VCaP (cell line): ENCODE measurements around the gene DYSF.
A peak's percentile ranks its signal among the peaks of the same experiment; 100 is the strongest.

Source experiments
- H3K27ac ChIP-seq: fragments of 450-650 bp; 2 replicates; pipeline ENCODE4 v1.5.1; 2017
- TF ChIP-seq, protein P1 (sequence below): fragments of 450-650 bp; conservative IDR thresholded peaks from 2 replicates; pipeline ENCODE4 v1.5.1; 2017; ENCODE audit warnings: mild to moderate bottlenecking, moderate library complexity

The DYSF gene

GRCh38 chr2:71700041-71700657 is 246.8 kb downstream of the DYSF start:
- peak overlapping the region; percentile 84 for H3K27ac ChIP-seq

DNA sequence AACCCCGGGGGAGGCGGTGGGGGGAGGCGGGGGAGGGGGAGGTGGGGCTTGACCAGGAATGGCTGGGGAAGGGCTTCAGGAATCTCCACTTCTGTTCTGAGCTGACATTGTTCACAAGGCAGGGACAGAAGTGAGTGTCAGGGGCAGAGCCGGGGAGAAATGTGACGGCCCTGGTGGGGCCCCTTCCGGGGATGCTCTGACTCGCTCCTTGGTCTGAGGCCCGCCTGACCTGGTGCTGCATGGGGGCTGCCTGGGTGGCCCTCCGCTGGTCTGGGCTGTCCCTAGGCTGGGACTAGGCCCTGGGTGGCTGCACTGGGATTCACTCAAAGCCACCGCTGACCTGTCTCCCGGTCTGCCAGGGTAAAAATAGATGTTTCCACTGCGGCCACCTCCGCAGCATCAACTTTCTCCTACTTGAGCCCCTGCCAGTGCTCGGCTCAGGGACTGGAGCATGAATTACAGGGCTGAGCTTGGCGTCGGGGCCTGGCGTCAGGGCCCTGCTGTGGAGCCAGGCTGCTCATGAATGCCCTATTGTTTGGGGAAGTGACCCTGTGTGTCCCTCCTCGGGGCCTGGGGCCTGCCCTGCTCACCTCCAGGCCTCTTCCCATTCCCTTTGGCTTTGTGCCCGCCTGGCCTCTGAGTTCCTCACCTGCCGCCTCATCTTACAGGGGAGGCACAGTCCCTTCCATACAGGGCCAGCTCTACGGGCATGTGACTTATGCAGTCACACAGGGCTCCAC is 247.5 kb downstream of the DYSF start:
- H3K27ac ChIP-seq: peak overlapping the region; percentile 84
- TF ChIP-seq, protein P1, sequence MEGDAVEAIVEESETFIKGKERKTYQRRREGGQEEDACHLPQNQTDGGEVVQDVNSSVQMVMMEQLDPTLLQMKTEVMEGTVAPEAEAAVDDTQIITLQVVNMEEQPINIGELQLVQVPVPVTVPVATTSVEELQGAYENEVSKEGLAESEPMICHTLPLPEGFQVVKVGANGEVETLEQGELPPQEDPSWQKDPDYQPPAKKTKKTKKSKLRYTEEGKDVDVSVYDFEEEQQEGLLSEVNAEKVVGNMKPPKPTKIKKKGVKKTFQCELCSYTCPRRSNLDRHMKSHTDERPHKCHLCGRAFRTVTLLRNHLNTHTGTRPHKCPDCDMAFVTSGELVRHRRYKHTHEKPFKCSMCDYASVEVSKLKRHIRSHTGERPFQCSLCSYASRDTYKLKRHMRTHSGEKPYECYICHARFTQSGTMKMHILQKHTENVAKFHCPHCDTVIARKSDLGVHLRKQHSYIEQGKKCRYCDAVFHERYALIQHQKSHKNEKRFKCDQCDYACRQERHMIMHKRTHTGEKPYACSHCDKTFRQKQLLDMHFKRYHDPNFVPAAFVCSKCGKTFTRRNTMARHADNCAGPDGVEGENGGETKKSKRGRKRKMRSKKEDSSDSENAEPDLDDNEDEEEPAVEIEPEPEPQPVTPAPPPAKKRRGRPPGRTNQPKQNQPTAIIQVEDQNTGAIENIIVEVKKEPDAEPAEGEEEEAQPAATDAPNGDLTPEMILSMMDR: no peak

More at GRCh38 chr2:71700041-71700657, 246.8 kb downstream of the DYSF start:
- TF ChIP-seq, protein P1: no peak

DNA sequence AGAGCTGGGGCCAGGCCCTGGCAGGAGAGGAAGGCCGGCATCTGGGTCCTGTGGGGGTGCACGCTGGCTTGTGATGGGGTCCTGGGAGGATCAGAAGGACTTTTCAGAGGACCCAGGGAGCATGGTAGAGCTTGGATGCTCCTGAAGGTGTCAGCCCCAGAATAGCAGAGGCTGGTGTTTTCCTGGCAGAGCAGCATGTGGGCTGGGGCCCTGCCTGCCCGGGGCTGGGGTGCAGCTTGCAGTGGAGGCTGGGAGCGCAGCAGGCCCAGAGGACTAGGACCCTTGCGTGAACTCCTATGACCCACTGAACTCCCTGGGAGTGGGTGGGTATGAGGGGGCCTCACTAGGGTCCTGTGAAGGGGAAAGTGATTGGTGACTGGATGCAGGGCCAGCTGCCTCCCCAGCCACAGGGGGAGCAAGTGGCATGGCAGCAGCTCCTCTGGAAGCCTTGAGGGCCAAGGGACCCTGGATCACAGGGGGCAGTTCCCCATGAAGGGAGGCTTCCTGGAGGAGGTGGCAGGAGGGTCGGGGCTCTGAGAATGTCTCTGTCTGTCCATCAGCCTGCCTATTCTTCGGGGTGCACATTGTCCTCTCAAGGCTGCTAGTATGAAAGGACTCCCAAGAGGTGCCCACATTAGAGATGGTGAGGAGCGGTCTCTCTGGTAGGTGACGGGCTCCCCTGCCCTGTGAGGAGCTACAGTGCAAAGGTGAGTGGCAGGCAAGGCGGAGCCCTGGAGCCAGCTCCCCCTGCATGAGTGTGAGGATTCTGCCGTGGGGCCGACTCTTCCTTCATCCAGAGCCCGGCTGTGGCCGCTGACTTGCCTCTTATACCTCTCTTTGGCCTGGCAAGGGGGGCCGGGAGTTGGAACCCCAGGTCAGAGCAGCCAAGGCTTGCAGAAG is 249.0 kb downstream of the DYSF start:
- TF ChIP-seq, protein P1: no peak
- peak overlapping the region; percentile 84; the same call in 1 of the 2 replicates for H3K27ac ChIP-seq

DNA sequence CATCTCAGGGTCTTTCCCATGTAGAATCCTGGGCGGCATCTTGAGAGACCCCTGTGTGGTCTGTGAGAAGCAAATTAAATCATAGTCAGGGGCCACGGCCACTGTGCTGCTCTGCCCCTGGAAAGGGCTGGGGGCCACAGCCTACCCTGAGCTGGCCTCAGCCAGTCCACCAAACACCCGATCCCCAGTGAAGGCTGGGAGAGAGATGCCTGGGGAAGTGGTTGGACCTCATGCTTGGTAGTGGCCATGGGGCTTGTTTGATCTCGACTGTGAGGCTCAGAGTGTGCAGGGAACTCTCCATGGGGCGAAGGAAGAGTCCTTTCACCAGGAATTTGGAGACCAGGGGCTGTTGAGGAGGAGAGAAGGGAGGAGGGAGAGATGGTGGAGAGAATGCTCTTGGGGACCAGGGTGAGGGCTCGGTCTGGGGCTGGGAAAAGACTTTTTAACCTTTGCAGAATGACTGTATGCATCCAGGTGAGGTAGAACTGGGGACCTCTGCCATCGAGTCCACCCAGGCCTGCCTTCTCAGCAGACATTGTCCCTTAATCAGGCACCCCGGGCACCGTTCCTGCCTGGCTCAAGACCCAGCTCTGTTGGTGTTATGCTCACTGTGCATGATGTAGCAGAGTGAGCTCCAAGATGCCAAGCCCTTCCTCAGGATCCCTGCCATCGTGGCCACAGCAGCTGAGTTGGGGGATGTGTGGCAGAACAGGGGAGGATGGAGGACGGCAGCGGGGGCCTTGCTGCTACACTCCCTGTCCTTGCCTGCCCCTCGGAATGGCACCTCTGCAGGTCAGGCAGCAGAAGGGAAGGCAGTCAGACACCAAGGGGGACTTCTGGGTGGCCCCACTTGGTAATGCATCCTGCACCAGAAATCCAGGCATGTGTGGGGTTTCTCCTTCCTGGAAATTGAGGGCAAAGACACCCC is 249.9 kb downstream of the DYSF start:
- no peak overlapping the region for H3K27ac ChIP-seq
- TF ChIP-seq, protein P1: no peak

DNA sequence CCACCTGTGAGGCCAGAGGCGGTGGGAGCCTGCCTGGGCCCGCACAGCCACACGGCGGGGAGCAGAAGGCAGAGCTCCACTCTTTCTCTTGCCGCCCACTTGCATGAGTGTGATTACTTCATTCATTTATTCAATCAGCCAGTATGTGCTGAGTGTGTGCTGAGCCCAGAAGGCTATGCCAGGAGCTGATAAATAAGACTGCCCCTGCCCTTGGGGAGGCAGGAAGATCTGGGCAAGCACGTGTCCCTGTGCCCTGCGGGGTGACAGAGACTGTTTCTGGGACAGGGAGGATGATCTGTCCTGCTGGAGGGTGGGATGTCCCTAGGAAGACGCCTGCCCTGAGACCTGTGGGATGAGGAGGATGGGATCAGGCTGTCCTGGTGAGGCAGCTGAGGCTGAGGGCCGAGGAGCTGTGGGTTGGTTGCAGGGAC is 250.8 kb downstream of the DYSF start:
- TF ChIP-seq, protein P1: no peak
- H3K27ac ChIP-seq: no peak overlapping the region

- no peak overlapping the region for H3K27ac ChIP-seq
- TF ChIP-seq, protein P1: no peak
Measured at GRCh38 chr2:71704688-71705087, 251.3 kb downstream of the DYSF start.
